ENCODE results near the gene BORCS5.

BORCS5 gene

DNA sequence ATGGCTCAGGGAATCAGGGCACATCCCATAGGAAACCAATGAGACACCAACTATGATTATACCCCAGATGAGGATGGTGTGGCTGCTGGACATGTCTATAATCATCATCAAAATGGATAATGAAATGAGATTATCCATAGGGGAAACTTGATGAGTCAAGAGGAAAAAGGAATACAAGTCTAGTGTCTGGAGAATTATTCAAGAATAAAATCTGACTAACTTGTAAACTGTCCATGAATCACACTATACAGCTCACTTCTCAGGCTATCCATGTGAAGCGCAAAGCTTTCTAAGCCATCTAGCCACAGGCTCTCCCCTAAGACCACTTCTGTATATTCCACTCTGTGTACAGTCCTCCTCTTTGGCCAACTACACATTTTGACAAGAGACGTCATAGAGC, 153.3 kb downstream of the BORCS5 start:
- Histone ChIP-seq H3K4me3 (no peak overlapping the region), H3K27ac (no peak overlapping the region), H3K27me3 (no peaks in the 10 kb centered on the region), H3K9ac (no peak overlapping the region), H3K4me1 (peaks cover 17 to 35% (median 23%) of the 10 kb centered on the region in 10 experiments), H4K20me1 (peaks cover 0 to 6% (median 0%) of the 10 kb centered on the region in 11 experiments; a peak in 1 of 22 replicates), H3K9me3 (replicated peaks in 1 of 11) (no peaks in the 10 kb centered on the region), H3K36me3 (peaks cover 0 to 8% (median 0%) of the 10 kb centered on the region in 11 experiments; a peak in 1 of 22 replicates), H3K4me2 (no peak overlapping the region)
- no peak for TF ChIP-seq Cebpa-rat (IDR thresholded peaks at IDR 0.05)

DNA sequence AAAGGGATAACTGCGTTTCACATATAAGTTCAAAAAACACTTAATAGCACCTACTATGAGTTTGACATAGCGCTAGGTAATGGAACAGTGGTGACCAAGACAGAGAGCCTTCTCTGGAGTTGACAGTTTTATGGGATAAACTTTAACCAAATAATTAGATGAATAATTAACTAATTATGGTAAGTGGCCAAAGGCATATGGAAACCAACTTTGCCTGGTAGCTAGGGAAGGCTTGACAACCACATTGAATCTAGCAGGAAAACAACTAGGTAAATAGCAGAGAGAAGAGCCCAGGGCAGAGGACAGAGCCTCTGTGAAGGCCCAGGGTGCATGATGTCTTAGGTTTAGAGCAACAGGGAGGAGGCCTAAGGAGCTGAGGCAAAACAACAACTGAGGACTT, 153.7 kb downstream of the BORCS5 start:
- no peaks in the 10 kb centered on the region for H3K9me3 ChIP-seq (replicated peaks in 1 of 11)
- no peaks in the 10 kb centered on the region for H3K27me3 ChIP-seq
- H3K4me1 ChIP-seq, result peaks cover 13 to 30% (median 19%) of the 10 kb centered on the region in 10 experiments
- no peak overlapping the region for H3K4me3 ChIP-seq
- TF ChIP-seq Cebpa-rat (IDR thresholded peaks at IDR 0.05), result no peak
- peaks cover 0 to 6% (median 0%) of the 10 kb centered on the region in 11 experiments; a peak in 1 of 22 replicates for H4K20me1 ChIP-seq
- no peak overlapping the region for H3K9ac ChIP-seq
- no peak overlapping the region for H3K27ac ChIP-seq
- H3K36me3 ChIP-seq, result peaks cover 0 to 11% (median 0%) of the 10 kb centered on the region in 11 experiments; a peak in 2 of 22 replicates
- no peak overlapping the region for H3K4me2 ChIP-seq

DNA sequence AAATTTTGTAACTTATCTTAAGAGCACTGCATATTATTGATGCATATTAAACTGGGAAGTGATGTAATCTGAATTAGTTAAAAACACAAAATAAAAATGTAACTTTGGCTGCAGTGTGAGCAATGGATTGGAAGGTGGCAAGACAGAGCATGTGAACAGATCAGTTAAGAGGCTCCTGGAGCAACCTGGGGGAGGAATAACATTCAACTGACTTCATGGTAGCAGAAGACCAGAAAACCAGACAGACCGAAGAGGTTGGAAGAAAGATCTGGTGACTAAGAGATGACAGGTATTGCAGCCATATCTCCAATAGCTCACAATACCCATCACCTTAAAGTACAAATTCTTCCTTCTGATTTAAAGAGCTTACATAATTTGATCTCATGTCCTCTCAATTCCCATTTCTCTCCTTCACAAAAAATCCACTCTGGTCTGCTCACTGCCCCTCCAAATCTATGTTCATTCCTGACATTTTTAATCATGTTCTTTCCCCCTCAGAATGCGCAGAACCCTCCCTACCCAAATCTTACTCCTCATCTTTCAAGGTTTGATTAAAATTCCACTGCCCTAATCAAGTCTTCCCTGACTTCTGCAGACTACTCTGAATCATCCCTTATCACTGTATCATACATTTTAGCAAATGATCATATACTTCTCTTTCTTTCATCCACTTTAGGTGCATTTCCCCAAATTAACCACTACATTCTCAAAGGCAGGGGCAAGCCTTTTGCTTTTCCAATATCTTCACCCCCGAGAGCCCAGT, 154.3 kb downstream of the BORCS5 start:
- Histone ChIP-seq H4K20me1 (peaks cover 0 to 2% (median 0%) of the 10 kb centered on the region in 11 experiments; a peak in 1 of 22 replicates), H3K9me3 (replicated peaks in 1 of 11) (no peaks in the 10 kb centered on the region), H3K4me1 (peaks cover 6 to 24% (median 13%) of the 10 kb centered on the region in 10 experiments), H3K9ac (no peak overlapping the region), H3K27me3 (no peaks in the 10 kb centered on the region), H3K4me3 (no peak overlapping the region), H3K27ac (no peak overlapping the region), H3K36me3 (peaks cover 0 to 18% (median 0%) of the 10 kb centered on the region in 11 experiments; a peak in 3 of 22 replicates), H3K4me2 (no peak overlapping the region)
- TF ChIP-seq Cebpa-rat (IDR thresholded peaks at IDR 0.05), result no peak

DNA sequence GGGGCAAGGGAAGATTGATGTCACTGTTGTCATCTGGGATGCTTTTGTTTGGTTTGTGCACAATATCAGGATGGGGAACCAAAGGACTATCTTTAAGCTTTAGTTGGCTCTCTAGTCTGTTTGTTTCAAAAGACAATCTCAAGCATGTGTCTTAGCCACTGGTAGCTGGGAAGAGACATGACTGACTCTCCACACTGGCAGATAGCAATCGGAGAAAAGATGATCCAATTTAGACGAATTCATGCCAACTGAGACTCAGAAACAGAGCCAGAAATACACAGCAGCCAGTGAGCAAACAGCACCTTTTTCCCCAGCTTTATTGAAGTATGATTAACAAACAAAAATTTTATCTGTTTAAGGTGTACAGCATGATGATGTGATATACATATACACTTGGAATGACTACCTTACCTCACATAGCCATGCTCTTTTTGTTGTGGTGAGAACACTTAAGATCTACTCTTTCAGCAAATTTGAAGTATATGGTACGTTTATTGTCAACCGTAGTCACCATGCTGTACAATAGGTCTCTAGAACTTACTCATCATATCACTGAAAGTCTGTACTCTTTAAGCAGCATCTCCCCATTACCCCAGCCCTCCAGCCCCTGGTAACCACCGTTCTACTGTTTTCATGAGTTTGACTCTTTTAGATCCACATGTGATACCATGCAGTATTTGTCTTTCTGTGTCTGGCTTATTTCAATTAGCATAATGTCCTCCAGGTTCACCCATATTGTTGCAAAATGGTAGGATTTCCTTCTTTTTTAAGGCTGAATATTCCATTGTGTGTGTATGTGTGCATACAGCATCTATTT, 155.2 kb downstream of the BORCS5 start:
- no peak for TF ChIP-seq Cebpa-rat (IDR thresholded peaks at IDR 0.05)
- Histone ChIP-seq H3K27ac (no peak overlapping the region), H3K27me3 (no peaks in the 10 kb centered on the region), H3K4me2 (no peak overlapping the region), H3K36me3 (peaks cover 0 to 27% (median 3%) of the 10 kb centered on the region in 11 experiments; a peak in 5 of 22 replicates), H3K4me1 (peaks cover 0 to 15% (median 4%) of the 10 kb centered on the region in 10 experiments; a peak in 14 of 20 replicates), H3K4me3 (no peak overlapping the region), H3K9ac (no peak overlapping the region), H3K9me3 (replicated peaks in 1 of 11) (no peaks in the 10 kb centered on the region), H4K20me1 (no peaks in the 10 kb centered on the region)

DNA sequence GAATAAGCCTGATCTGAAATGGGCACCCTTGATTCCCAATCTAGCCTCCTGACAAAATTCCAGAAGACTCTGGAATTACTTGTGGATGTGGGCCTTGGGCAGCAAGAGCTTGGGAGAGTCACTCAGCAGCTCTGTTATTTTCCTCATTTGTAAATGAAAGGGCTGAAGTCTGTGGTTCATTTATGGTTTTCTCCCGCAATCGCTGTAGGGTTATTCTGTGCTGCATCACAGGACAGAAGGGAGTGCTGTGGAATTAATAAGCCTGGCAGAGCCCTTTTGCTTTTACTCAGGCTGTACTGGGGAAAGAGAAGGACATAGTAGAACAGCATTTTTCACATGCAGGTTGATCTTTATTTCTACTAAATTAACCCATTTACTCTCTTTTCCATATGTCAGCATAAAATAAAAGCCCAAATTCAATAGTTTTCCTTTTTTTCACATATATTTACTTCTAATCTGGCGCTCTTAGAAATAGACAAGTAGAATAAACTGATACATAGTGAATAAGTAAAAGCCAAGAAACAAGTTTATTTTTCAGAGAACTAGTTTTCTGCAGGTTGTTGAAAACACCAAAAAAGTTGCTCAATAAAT, 156.6 kb downstream of the BORCS5 start:
- TF ChIP-seq Cebpa-rat (IDR thresholded peaks at IDR 0.05), result no peak
- H3K36me3 ChIP-seq, result peaks cover 0 to 40% (median 5%) of the 10 kb centered on the region in 11 experiments; a peak in 10 of 22 replicates
- H3K4me2 ChIP-seq, result no peak overlapping the region
- H3K9me3 ChIP-seq (replicated peaks in 1 of 11), result no peaks in the 10 kb centered on the region
- no peak overlapping the region for H3K9ac ChIP-seq
- H4K20me1 ChIP-seq, result no peaks in the 10 kb centered on the region
- H3K27ac ChIP-seq, result no peak overlapping the region
- peaks cover 0 to 15% (median 0%) of the 10 kb centered on the region in 10 experiments; a peak in 3 of 20 replicates for H3K4me1 ChIP-seq
- no peaks in the 10 kb centered on the region for H3K27me3 ChIP-seq
- H3K4me3 ChIP-seq, result no peak overlapping the region

DNA sequence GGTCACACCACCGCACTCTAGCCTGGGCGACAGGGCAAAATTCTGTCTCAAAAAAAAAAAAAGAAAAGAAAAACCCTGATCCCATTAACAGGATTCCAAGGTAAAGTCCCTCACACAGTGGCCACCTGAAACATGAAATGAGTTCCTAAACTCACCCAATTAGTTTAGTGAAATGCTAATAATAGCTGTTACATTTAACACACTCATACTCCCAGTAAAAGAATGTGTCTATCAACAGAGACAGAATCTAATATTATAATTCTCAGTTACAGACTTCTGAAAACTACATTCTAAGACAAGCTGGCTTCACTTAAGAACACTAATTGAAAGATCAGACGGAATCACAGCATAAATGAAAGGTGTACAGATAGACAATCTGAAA, 161.6 kb downstream of the BORCS5 start:
- Histone ChIP-seq H3K36me3 (peaks cover 0 to 43% (median 15%) of the 10 kb centered on the region in 11 experiments; a peak in 14 of 22 replicates), H3K27me3 (no peaks in the 10 kb centered on the region), H3K4me1 (peaks cover 0 to 33% (median 0%) of the 10 kb centered on the region in 10 experiments; a peak in 6 of 20 replicates), H4K20me1 (no peaks in the 10 kb centered on the region), H3K4me2 (no peak overlapping the region), H3K27ac (no peak overlapping the region), H3K9me3 (replicated peaks in 1 of 11) (no peaks in the 10 kb centered on the region), H3K4me3 (no peak overlapping the region), H3K9ac (no peak overlapping the region)
- no peak for TF ChIP-seq Cebpa-rat (IDR thresholded peaks at IDR 0.05)

DNA sequence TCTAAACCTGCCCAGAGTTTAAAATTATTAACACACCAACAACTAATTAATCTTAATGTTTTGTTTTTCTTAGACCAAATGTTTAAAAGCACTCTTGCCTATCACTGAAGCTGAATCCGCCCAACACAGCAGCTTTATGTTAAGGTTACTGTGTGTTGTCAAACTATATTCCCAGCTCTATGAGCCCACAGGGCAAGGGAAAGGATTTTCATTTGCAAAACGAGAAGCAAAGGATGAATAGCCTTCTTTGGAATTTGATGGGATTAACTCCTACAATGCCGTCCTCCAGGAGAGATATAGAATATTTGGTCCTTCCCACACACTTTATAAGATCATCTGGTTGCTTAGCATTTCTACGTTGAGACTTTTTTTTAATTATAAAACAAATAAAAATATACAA, 162.0 kb downstream of the BORCS5 start:
- Histone ChIP-seq H4K20me1 (no peaks in the 10 kb centered on the region), H3K4me3 (no peak overlapping the region), H3K9ac (no peak overlapping the region), H3K9me3 (replicated peaks in 1 of 11) (no peaks in the 10 kb centered on the region), H3K4me2 (no peak overlapping the region), H3K27me3 (no peaks in the 10 kb centered on the region), H3K27ac (no peak overlapping the region), H3K4me1 (peaks cover 0 to 33% (median 0%) of the 10 kb centered on the region in 10 experiments; a peak in 6 of 20 replicates), H3K36me3 (peaks cover 0 to 42% (median 15%) of the 10 kb centered on the region in 11 experiments; a peak in 13 of 22 replicates)
- TF ChIP-seq Cebpa-rat (IDR thresholded peaks at IDR 0.05), result no peak
